CD1c-positive myeloid dendritic cell (primary cell): ENCODE results near the gene GPR32.
A peak's percentile ranks its signal among the peaks of the same experiment; 100 is the strongest.
"Not testable (repeated sequence)": the region's sequence is repeated elsewhere in the genome, so short reads cannot be mapped to it uniquely, and the experiment has no call there.

Source experiments
- DNase-seq: peaks from one replicate; pipeline ENCODE4 v3.0.0-alpha.2; 2016; ENCODE audit errors: extremely low spot score

The GPR32 gene

DNA sequence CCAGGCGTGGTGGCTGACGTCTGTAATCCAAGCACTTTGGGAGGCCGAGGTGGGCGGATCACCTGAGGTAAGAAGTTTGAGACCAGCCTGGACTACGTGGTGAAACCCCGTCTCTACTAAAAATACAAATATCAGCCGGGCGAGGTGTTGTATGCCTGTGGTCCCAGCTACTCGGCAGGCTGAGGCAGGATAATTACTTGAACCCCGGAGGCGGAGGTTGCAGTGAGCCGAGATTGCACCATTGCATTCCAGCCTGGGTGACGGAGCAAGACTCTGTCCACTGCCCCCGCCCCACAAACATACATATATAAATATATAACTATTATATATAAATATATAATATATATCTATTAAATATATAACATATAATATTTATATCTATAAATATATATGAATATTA lies 23.1 kb upstream of the GPR32 start:
- not testable (repeated sequence) for DNase-seq

- no peak for DNase-seq
Observed at GRCh38 chr19:50749490-50749889, 20.8 kb upstream of the GPR32 start.

DNA sequence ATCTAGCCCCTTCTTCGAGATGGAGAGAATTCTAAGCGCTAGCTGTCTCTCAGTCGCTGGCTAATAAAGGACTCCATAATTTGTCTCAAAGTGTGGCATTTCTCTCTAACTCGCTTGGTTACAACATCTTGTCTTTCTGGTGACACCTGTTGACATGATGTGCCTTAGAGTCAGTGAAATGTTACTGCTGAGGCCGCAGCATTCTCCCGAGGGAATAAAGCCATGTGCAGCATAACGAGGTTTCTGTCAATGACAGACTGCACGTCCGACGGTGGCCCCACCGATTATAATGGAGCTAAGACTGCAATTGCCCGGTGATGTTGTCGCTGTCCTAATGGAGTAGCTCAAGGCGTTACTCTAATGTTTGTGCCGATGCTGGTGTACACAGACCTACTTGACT lies 20.3 kb upstream of the GPR32 start:
- no peak for DNase-seq

- DNase-seq: no peak
Observed at GRCh38 chr19:50753879-50754278, 16.4 kb upstream of the GPR32 start.

GRCh38 chr19:50756244-50756643 lies 14.0 kb upstream of the GPR32 start:
- not testable (repeated sequence) for DNase-seq

GRCh38 chr19:50757624-50758023 lies 12.6 kb upstream of the GPR32 start:
- DNase-seq: not testable (repeated sequence)

- DNase-seq: not testable (repeated sequence)
Observed at GRCh38 chr19:50759076-50759475, 11.2 kb upstream of the GPR32 start.

GRCh38 chr19:50759886-50760285 lies 10.4 kb upstream of the GPR32 start:
- DNase-seq: peak; percentile 11

GRCh38 chr19:50761501-50761900 lies 8.8 kb upstream of the GPR32 start:
- not testable (repeated sequence) for DNase-seq

GRCh38 chr19:50763521-50763920 lies 6.7 kb upstream of the GPR32 start:
- not testable (repeated sequence) for DNase-seq

- DNase-seq: no peak
Observed at GRCh38 chr19:50764409-50764808, 5.9 kb upstream of the GPR32 start.

DNA sequence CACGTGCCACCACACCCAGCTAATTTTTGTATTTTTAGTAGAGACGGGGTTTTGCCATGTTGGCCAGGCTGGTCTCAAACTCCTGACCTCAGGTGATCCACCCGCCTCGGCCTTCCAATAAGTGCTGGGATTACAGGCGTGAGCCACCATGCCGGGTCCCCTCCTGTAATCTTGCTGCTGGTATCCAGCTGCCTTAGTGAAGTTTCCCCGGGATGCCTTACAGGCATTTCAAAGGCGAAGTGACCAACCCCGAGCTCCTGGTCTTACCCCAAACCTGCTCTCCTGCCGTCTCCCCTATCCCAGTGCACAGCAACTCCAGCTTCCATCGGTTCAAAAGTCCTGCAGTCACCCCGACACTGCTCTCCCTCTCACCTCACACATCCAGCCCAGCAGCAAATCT lies 3.5 kb upstream of the GPR32 start:
- not testable (repeated sequence) for DNase-seq

DNA sequence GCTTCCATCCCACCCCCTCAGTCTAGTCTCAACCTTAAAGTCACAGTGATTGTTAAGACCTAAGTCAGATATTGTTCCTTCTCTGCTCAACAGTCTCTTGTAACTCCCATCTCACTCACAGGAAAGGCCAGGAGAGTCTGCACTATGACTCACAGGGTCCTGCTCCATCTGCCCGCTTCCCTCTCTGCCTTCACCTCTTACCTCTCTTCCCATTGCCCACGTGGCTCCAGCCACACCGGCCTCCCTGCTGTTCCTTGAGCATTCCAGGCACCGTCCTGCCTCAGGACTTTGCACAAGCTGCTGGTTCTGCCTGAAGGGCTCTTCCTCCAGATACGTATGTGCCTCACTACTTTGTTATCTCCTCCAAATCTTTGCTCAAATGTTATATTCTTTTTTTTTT lies 3.0 kb upstream of the GPR32 start:
- not testable (repeated sequence) for DNase-seq

DNA sequence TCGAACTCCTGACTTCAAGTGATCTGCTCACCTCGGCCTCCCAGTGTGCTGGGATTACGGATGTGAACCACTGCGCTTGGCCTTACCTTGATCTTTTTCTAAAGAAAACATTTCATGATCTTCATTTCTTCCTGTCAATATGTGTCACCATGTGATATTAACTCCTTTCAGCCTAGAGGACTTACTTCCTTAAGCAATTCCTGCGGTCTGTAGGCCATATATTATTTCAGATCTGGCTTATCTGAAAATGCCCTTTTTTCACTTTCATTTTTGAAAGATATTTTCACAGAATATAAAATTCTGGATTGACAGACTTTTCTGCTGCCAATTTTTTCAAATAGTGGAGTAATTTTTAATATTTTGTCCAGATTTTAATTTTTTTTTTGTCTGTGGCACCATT lies 2.0 kb upstream of the GPR32 start:
- DNase-seq: no peak

GRCh38 chr19:50770888-50771287 lies 624 bp downstream of the GPR32 start:
- no peak for DNase-seq

- no peak for DNase-seq
Observed at GRCh38 chr19:50772476-50772875, 2.2 kb downstream of the GPR32 start.

DNA sequence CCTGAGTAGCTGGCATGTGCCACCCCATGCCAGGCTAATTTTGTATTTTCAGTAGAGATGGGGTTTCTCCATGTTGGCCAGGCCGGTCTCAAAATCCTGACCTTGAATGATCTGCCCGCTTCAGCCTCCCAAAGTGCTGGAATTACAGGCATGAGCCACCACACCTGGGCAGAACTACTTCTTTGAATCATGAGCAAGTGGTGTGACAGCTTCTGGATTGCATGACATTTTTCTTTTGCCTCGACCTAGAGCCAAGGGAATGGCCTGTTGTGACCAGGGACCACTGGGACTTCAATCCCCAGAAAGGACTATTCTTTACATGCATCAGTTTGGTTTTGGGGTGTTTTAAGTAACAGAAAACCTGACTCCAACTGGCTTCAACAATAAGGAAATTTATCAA lies 2.6 kb downstream of the GPR32 start:
- DNase-seq: not testable (repeated sequence)

DNA sequence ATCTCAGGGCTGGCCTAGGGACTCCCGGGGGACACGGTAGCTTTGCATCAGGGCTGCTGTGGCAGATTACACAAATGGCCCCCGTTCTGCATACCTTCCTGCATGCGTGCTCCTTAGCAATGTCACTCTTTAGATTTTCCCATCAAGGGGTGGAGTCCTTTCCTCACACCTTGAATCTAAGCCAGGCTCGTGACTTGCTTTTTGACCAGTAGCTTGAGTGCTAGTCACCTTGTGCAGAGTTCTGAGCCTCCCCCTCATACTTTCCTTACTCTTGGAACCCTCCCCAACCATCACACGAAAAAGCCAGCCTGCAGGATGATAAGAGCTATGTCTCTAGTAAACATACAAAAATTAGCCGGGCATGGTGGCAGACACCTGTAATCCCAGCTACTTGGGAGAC lies 3.2 kb downstream of the GPR32 start:
- DNase-seq: not testable (repeated sequence)

DNA sequence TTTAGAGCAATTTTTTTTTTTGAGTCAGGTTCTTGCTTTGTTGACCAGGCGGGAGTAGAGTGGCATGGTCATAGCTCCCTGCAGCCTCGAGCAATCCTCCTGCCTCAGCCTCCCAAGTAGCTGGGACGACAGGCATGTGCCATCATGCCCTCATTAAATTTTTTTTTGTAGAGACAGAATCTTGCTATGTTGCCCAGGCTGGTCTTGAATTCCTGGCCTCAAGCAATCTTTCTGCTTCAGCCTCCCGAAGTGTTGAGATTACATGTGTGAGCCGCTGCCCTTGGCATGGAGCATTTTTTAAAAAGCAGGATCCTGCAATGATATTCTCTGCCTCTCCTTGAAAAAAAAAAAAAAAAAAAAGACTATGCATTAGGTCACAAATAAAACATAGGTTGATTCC lies 5.9 kb downstream of the GPR32 start:
- no peak for DNase-seq

- DNase-seq: no peak
Observed at GRCh38 chr19:50777261-50777660, 7.0 kb downstream of the GPR32 start.

GRCh38 chr19:50777830-50778303 lies 7.6 kb downstream of the GPR32 start:
- peak; percentile 7 for DNase-seq

- DNase-seq: no peak
Observed at GRCh38 chr19:50778906-50779430, 8.7 kb downstream of the GPR32 start.

DNA sequence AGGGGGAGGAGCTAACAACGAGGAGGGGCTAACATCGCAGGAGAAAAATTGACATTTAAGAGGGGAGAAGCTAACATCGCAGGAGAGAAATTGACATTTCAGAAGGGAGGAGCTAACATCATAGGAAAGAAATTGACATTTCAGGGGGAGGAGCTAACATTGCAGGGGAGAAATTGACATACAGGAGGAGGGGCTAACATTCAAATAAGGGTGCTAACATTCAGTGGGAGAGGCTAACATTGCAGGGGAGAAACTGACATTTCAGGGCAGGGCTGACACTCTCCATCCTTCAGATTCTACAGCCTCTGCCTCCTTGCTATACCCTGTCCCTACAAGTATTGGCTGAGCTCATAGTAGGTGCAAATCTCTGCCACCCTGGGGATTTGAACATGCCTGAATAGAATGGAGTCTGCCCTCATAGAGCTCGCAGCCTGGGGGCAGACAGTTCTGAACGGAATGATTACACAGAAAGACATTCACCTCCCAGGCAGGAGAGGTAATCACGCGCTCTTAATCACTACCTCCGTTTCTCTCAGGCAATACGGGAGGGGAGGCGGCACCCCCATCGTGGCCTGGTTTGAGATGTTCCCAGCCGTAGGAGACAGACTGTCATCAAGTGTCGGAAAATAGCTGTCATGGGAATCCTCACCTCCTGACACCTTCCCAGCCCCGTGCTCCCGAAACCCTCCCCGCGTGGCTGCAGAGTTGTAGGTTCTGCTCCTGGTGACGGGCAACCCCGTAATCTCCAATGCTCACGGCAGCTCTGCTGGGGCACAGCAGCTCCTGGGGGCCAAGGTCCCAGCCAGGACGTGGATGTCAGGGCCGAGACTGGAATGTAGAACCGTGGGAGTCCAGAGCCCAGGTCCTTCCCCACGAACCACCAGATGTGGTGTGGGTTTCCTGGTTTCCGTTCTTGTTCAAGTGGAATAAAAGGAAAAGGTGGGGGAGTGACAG lies 9.5 kb downstream of the GPR32 start:
- DNase-seq: no peak
